Epithelial cell of esophagus (primary cell): ENCODE data around the gene HOXB5.

Experiments
- DNase-seq: peaks from one replicate; pipeline ENCODE4 v3.0.0; 2010; ENCODE audit warnings: low read depth
- H3K4me3 ChIP-seq: 2 replicates; pipeline ENCODE4 v1.5.1; 2011; ENCODE audit warnings: mild to moderate bottlenecking, low read length, control low read depth
- CTCF ChIP-seq: IDR thresholded peaks from 2 replicates; pipeline ENCODE4 v1.5.1; 2011; ENCODE audit warnings: low read depth, mild to moderate bottlenecking, low read length, control low read depth, inconsistent platforms; ENCODE audit not compliant: insufficient read depth; ENCODE audit errors: missing control alignments

The HOXB5 gene

DNA sequence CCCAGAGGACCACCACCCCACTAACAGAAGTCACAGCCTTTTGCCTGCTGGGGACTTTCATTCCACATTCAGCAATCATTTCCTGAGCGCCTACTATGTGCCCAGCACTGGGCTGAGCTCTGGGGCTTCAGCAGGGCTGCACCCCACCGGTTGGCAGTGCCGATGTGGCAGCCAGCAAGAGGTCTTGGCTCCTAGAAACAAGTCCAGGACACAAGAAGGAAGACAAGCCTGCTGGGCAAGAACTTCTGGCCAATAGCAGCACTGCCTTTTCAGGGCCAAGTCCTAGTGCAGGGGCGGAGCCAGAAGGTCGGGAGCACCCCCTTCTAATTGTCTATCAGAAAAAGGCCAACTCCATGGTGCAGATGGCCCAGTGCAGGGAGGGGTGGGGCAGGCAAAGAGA, 45.6 kb upstream of the HOXB5 start:
- no peak for TF ChIP-seq CTCF
- H3K4me3 ChIP-seq = no peak overlapping the region
- DNase-seq = no peak

DNA sequence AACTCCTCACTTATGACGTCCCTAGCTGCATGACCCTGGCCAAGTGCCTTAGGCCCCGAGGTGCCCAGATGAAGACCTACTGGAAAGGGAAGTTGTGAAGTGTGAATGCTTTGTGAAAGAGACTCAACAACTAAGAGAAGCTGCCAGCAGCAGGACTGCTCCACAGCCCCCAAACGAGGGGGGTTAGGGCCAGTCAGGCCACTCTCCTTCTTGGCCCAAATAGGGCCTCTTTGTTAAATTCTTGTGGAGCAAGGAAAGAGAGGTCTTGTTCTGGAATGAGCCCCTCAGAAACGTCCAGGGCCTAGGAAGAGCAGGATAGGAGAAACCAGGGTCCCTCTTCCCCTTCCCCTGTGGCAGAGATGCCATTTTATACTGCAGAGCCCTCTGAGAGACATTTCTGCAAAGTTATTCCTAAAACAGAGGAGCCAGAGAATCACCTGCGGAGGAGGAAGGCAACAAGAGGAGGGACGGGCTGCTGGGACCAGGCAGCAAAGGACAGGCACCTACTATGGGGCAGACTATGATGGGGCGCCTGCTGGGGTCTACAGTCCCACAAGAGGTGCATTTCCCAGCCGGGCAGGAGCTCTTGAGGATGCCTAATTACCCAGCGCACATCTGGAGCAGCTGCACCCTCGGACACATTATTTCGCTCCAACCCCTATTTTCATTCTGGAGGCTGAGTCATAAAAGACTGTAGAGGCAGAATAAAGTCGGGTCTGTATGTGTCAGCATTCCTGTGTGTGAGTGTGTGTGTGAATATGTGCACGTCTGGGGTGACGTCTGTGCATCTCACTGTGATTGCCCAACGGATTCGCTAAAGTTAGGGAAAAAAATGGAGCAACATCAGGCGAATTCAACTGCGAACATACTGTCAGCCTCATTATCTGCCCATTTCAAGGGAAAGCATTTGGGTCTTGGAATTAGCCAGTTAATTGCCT, 44.0 kb upstream of the HOXB5 start:
- no peak overlapping the region for H3K4me3 ChIP-seq
- DNase-seq = peak; percentile 65
- TF ChIP-seq CTCF = no peak

GRCh38 chr17:48636177-48637018, 42.8 kb upstream of the HOXB5 start:
- peak; percentile 35 for TF ChIP-seq CTCF
- no peak overlapping the region for H3K4me3 ChIP-seq
- peak; percentile 37 for DNase-seq

GRCh38 chr17:48634493-48635208, 41.1 kb upstream of the HOXB5 start:
- no peak for DNase-seq
- no peak for TF ChIP-seq CTCF
- H3K4me3 ChIP-seq = no peak overlapping the region

DNA sequence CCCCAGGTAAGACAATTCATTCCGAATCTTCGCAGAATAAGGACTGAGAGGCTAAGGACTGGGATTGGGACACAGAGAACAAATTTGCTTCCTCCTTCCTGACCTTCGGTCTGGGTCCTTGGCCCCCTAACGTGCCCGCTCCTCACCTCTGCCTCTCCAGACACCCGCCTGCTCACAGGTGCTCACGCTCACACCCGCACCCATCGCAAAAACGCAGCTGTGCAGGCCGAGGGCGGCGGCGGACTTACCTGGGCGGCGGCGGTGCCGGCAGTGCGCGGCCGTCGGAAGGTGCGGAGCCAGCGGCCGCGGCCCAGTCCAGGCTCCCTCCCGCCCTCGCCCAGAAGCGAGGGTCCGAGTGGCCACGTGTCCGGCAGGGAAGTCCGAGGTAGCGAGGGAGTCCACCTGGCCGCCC, 39.7 kb upstream of the HOXB5 start:
- TF ChIP-seq CTCF = no peak
- no peak overlapping the region for H3K4me3 ChIP-seq

DNA sequence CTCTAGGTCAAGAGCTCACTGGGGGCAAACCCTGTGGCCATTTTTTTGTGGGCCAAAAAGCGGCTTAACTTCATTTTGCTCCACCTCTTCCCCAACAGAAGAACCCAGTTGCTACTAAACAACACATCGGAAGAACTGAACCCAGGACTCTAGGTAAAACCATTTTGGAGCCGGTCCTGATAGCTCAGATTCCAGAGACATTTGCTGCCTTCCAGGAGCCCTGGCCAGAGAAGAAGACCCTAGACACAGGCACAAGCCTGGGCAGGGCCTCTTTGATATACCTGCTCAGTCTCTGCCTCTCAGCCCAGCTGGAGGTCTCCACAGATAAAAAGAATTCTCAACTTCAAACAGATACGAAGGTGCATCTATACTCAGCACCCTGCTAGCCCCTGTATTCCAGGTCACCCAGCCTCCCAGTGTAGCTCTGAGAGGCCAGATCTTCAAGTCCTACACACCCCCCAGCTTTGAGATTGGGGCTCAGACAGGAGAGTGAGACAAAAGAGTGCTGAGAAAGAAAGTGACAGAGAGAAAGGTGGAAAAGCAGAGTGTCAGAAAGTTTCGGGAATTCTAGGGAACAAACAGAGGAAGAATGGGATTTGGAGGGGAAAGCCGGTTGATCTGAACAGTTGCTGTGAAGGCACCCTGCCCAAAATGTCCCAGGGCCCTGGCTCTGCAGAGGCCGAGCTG, 39.1 kb upstream of the HOXB5 start:
- no peak for DNase-seq
- no peak overlapping the region for H3K4me3 ChIP-seq
- TF ChIP-seq CTCF = no peak

More for the DNA sequence above, 39.7 kb upstream of the HOXB5 start:
- no peak for DNase-seq
